Right lobe of liver (tissue), 4 donors: ENCODE measurements around the gene ACTR10.
"Not testable (repeated sequence)": the region's sequence is repeated elsewhere in the genome, so short reads cannot be mapped to it uniquely, and the experiment has no call there.

Experiments
- POLR2A ChIP-seq: fragments of 450-650 bp; IDR thresholded peaks from one replicate; pipeline ENCODE4 v1.6.1; 2017; ENCODE audit warnings: antibody characterized with exemption, mild to moderate bottlenecking
- TF ChIP-seq, protein P1 (sequence below), 4 donors: fragments of 200-600 bp in 3 of 4; fragments of 450-650 bp in 1 of 4; IDR thresholded peaks; one replicate each; pipeline versions ENCODE4 v1.5.1 to v1.8.0; 2016 to 2022; ENCODE audit warnings: antibody characterized with exemption in 4 of 4, mild to moderate bottlenecking in 2 of 4
- donor health status: DM: no; HTN: no; CAD: no.
- donor health status: DM: no; HTN: no; CAD: no.
- donor health status: DM: no; HTN: yes; CAD: no.

- TF ChIP-seq, protein P1, sequence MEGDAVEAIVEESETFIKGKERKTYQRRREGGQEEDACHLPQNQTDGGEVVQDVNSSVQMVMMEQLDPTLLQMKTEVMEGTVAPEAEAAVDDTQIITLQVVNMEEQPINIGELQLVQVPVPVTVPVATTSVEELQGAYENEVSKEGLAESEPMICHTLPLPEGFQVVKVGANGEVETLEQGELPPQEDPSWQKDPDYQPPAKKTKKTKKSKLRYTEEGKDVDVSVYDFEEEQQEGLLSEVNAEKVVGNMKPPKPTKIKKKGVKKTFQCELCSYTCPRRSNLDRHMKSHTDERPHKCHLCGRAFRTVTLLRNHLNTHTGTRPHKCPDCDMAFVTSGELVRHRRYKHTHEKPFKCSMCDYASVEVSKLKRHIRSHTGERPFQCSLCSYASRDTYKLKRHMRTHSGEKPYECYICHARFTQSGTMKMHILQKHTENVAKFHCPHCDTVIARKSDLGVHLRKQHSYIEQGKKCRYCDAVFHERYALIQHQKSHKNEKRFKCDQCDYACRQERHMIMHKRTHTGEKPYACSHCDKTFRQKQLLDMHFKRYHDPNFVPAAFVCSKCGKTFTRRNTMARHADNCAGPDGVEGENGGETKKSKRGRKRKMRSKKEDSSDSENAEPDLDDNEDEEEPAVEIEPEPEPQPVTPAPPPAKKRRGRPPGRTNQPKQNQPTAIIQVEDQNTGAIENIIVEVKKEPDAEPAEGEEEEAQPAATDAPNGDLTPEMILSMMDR (IDR thresholded peaks at IDR 0.05): not testable (repeated sequence)
- TF ChIP-seq POLR2A: not testable (repeated sequence)
Observed at GRCh38 chr14:58262005-58262404, 62.1 kb downstream of the ACTR10 start.
